CD4-positive, CD25-positive, alpha-beta regulatory T cell (primary cell): Measurements from ENCODE around the gene INPP5K. TPM values are rescaled to one million over a fixed set of nuclear protein-coding genes. Genes with fewer than 3 reads are reported as not detected.
A peak's percentile ranks its signal among the peaks of the same experiment; 100 is the strongest.
"Not testable (repeated sequence)": the region's sequence is repeated elsewhere in the genome, so short reads cannot be mapped to it uniquely, and the experiment has no call there.

Source experiments
- ATAC-seq, 2 donors: fragments of 150-1000 bp; cut with Tn5 transposase; one replicate each; pipeline ENCODE4 v1.10.0; 2021; ENCODE audit warnings: low read depth in 2 of 2, moderate number of reproducible peaks in 2 of 2, moderate library complexity in 1 of 2
- DNase-seq, 3 donors: peaks; one replicate each; pipeline versions ENCODE4 v3.0.0 to v3.0.0-alpha.2; 2012 to 2022; ENCODE audit warnings: mixed read lengths in 1 of 3
- H3K27ac ChIP-seq: one replicate; pipeline ENCODE4 v1.7.0; 2013; ENCODE audit warnings: mild to moderate bottlenecking, low read length; ENCODE audit not compliant: insufficient read depth, poor library complexity, severe bottlenecking
- H3K27me3 ChIP-seq: one replicate; pipeline ENCODE4 v1.7.0; 2013; ENCODE audit warnings: low read length; ENCODE audit not compliant: control insufficient read depth, insufficient read depth
- H3K36me3 ChIP-seq: one replicate; pipeline ENCODE4 v1.7.0; 2013; ENCODE audit warnings: mild to moderate bottlenecking, low read length, moderate library complexity; ENCODE audit not compliant: control insufficient read depth, insufficient read depth
- H3K4me1 ChIP-seq: 2 replicates; pipeline ENCODE4 v1.7.0; 2013; ENCODE audit warnings: mild to moderate bottlenecking, low read length; ENCODE audit not compliant: insufficient read depth, control insufficient read depth, poor library complexity, severe bottlenecking
- H3K4me3 ChIP-seq: one replicate; pipeline ENCODE4 v1.7.0; 2013; ENCODE audit warnings: low read depth, mild to moderate bottlenecking, low read length, moderate library complexity
- H3K9me3 ChIP-seq, 2 experiments: 1 replicate in 1 of 2; 2 replicates in 1 of 2; pipeline ENCODE4 v1.7.0; 2013; ENCODE audit warnings: low read length in 2 of 2, mild to moderate bottlenecking in 1 of 2, moderate library complexity in 1 of 2; ENCODE audit not compliant: control insufficient read depth in 2 of 2
- H3K27ac Mint-ChIP-seq, 3 donors: one replicate each; pipeline ENCODE4 v1.8.0; 2020 to 2022; ENCODE audit warnings: mild to moderate bottlenecking in 3 of 3, mixed read lengths in 3 of 3, moderate library complexity in 2 of 3
- H3K27me3 Mint-ChIP-seq: one replicate; pipeline ENCODE4 v1.8.0; 2022; ENCODE audit warnings: mild to moderate bottlenecking, mixed read lengths
- H3K36me3 Mint-ChIP-seq: one replicate; pipeline ENCODE4 v1.8.0; 2020; ENCODE audit warnings: mixed read lengths
- H3K4me1 Mint-ChIP-seq, 4 donors: one replicate each; pipeline ENCODE4 v1.8.0; 2020 to 2022; ENCODE audit warnings: mixed read lengths in 4 of 4, mild to moderate bottlenecking in 1 of 4
- H3K4me3 Mint-ChIP-seq, 4 donors: one replicate each; pipeline ENCODE4 v1.8.0; 2020 to 2022; ENCODE audit warnings: mild to moderate bottlenecking in 4 of 4, mixed read lengths in 4 of 4, moderate library complexity in 3 of 4
- H3K9me3 Mint-ChIP-seq, 7 donors: one replicate each; pipeline ENCODE4 v1.8.0; 2020 to 2022; ENCODE audit warnings: mixed read lengths in 7 of 7, mild to moderate bottlenecking in 3 of 7, moderate library complexity in 2 of 7
- polyA plus RNA-seq, 4 donors: library from polyadenylated mRNA; unstranded; fragments of 300-500 nt; fragmentation: Illumina TruSeq; gene quantifications; one replicate each; pipeline ENCODE4 v1.2.3, GENCODE V29; 2021
- total RNA-seq: library from RNA; stranded (reverse); gene quantifications from one replicate; pipeline ENCODE4 v1.2.3, GENCODE V29; 2022

The INPP5K gene
- total and polyA plus RNA-seq, 5 donors from 2014 or later: 115 to 193 (median 126) TPM

DNA sequence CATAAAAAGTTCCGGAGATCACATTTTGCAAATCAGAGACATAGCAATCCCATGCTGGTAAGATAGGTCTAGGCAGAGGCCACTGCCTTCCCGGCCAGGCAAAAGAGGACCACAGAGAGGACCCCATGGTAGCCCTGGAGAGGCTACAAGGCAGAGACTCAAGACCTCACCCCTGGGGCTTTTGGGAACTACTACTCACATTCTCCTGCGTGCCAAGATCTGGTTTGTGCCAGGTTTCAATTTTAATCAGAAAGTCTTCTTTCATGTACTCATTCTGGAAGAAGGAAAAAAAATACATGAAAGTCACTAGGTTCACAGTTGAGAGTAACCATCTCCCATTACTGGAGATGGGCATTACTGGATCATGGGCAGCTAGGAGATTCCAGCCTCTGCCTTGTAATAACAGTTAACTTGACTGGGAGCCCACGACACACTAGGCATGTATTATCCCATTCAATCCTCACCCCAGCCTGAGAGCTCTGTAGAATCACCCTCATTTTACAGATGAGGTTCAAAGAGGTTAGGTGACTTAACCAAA is 25.0 kb upstream of the INPP5K start:
- no peaks in the 10 kb centered on the region for H3K27me3 ChIP-seq
- Mint-ChIP-seq H3K36me3 (peaks cover 37% of the 10 kb centered on the region), H3K27ac (peak overlapping the region in 1 of 3 donors; percentile 20), H3K27me3 (no peaks in the 10 kb centered on the region), H3K4me3 (no peak overlapping the region), H3K4me1 (peaks cover 0 to 2% (median 0%) of the 10 kb centered on the region in 4 donors), H3K9me3 (no peaks in the 10 kb centered on the region)
- H3K4me3 ChIP-seq: no peak overlapping the region
- H3K36me3 ChIP-seq: peaks cover 51% of the 10 kb centered on the region
- DNase-seq: no peak
- no peak overlapping the region for H3K27ac ChIP-seq
- ATAC-seq: no peak
- H3K4me1 ChIP-seq: no peaks in the 10 kb centered on the region
- H3K9me3 ChIP-seq: no peaks in the 10 kb centered on the region

DNA sequence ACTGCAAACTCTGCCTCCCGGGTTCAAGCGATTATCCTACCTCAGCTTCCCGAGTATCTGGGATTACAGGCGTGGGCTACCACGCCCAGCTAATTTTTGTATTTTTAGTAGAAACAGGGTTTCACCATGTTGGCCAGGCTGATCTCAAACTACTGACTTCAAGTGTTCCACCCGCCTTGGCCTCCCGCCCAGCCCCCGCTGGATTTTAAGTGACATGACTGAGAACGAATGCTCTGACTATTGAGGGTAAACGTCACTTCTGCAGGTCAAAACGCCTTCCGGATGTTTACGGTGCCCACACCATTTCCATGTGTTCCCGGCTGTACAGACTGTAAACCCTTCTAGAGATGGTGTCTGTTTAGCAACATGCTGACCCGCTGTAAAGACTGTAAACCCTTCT is 23.4 kb upstream of the INPP5K start:
- H3K36me3 Mint-ChIP-seq: peaks cover 37% of the 10 kb centered on the region
- no peak overlapping the region for H3K4me3 Mint-ChIP-seq
- no peaks in the 10 kb centered on the region for H3K27me3 Mint-ChIP-seq

DNA sequence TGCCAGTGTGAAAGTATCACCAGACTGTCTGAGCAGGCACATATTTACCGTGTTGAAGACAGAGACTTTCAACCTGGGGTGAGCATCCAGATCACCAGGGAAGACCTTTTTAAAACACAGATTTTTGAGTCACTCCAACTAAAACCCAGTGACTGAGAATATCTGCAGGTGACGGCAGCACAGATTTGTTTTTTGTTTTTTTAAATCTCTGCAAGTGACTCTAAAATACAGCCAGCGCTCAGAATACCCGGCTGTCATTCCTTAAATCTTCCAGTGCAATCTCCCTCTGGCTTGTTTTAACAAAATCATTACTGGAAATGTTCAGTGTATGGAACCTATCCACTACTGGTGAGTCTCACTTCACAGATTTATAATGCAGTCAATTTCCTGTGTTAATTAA is 19.3 kb upstream of the INPP5K start:
- H3K9me3 ChIP-seq: no peaks in the 10 kb centered on the region
- ATAC-seq (no peak), DNase-seq (no peak)
- Mint-ChIP-seq H3K27me3 (no peaks in the 10 kb centered on the region), H3K4me1 (peaks cover 0 to 2% (median 0%) of the 10 kb centered on the region in 4 donors), H3K9me3 (no peaks in the 10 kb centered on the region), H3K27ac (no peak overlapping the region), H3K4me3 (no peak overlapping the region), H3K36me3 (peaks cover 31% of the 10 kb centered on the region)
- no peak overlapping the region for H3K4me3 ChIP-seq
- no peak overlapping the region for H3K27ac ChIP-seq
- peaks cover 50% of the 10 kb centered on the region for H3K36me3 ChIP-seq
- no peaks in the 10 kb centered on the region for H3K27me3 ChIP-seq
- H3K4me1 ChIP-seq: no peaks in the 10 kb centered on the region

More for the DNA sequence above, 23.4 kb upstream of the INPP5K start:
- H3K4me1 Mint-ChIP-seq: peaks cover 0 to 2% (median 0%) of the 10 kb centered on the region in 4 donors
- Histone ChIP-seq H3K36me3 (peaks cover 54% of the 10 kb centered on the region), H3K27ac (no peak overlapping the region), H3K4me1 (no peaks in the 10 kb centered on the region), H3K9me3 (no peaks in the 10 kb centered on the region), H3K4me3 (no peak overlapping the region), H3K27me3 (no peaks in the 10 kb centered on the region)
- H3K27ac Mint-ChIP-seq: peak overlapping the region in 1 of 3 donors; percentile 23
- DNase-seq (no peak), ATAC-seq (no peak)
- no peaks in the 10 kb centered on the region for H3K9me3 Mint-ChIP-seq

DNA sequence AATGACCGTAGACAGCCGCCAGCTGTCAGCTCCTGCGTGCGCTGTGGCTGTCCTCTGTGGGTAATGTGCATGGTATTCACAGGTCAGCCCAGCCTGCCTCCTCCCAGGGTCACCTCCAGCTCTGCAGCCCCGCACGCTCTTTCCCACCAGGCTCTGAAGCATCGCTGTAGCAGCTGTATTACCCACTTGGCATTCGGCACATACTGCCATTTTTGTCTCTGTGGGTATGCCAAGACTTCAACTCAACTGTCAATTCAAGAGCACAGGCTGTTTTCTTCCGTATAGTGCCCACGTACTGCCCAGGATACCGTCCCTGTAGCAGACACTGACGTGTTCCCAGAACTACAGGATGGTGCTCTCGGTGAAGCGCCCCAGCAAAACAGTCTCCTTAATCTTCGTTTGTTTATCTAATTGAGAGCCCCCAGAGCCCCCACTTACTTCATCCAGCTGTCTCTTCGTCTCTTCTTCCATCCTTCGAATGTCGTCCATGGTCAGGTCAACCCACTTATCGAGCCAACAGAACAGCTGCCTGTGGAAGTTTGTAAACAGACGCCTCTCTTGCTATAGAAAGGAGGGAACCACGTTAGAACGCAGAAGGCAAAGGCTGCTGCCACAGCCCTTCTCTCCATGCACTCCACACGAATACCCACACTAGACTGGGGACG is 17.4 kb upstream of the INPP5K start:
- peak overlapping the region in 1 of 4 donors; percentile 1 for H3K4me3 Mint-ChIP-seq
- peaks cover 0 to 3% (median under 1%) of the 10 kb centered on the region in 4 donors for H3K4me1 Mint-ChIP-seq
- peaks cover 38% of the 10 kb centered on the region for H3K36me3 ChIP-seq
- no peaks in the 10 kb centered on the region for H3K27me3 ChIP-seq
- no peaks in the 10 kb centered on the region for H3K4me1 ChIP-seq
- DNase-seq (no peak), ATAC-seq (no peak)
- H3K4me3 ChIP-seq: no peak overlapping the region
- H3K9me3 ChIP-seq: no peaks in the 10 kb centered on the region
- H3K27ac ChIP-seq: no peak overlapping the region
- H3K27ac Mint-ChIP-seq: peak overlapping the region in 2 of 3 donors; percentile 47 to 71
- no peaks in the 10 kb centered on the region for H3K9me3 Mint-ChIP-seq
- H3K27me3 Mint-ChIP-seq: no peaks in the 10 kb centered on the region
- peaks cover 28% of the 10 kb centered on the region for H3K36me3 Mint-ChIP-seq

GRCh38 chr17:1532836-1533602 is 16.6 kb upstream of the INPP5K start:
- H3K27ac Mint-ChIP-seq: peak overlapping the region in 2 of 3 donors; percentile 31 to 47
- Histone ChIP-seq H3K9me3 (no peaks in the 10 kb centered on the region), H3K27me3 (no peaks in the 10 kb centered on the region), H3K4me1 (no peaks in the 10 kb centered on the region), H3K36me3 (peaks cover 31% of the 10 kb centered on the region), H3K27ac (no peak overlapping the region), H3K4me3 (no peak overlapping the region)
- peaks cover 0 to 3% (median under 1%) of the 10 kb centered on the region in 4 donors for H3K4me1 Mint-ChIP-seq
- no peaks in the 10 kb centered on the region for H3K9me3 Mint-ChIP-seq
- ATAC-seq (peak; percentile 72 to 74), DNase-seq (peak; percentile 22 to 64 (median 51))
- H3K27me3 Mint-ChIP-seq: no peaks in the 10 kb centered on the region
- H3K36me3 Mint-ChIP-seq: peaks cover 26% of the 10 kb centered on the region
- no peak overlapping the region for H3K4me3 Mint-ChIP-seq

DNA sequence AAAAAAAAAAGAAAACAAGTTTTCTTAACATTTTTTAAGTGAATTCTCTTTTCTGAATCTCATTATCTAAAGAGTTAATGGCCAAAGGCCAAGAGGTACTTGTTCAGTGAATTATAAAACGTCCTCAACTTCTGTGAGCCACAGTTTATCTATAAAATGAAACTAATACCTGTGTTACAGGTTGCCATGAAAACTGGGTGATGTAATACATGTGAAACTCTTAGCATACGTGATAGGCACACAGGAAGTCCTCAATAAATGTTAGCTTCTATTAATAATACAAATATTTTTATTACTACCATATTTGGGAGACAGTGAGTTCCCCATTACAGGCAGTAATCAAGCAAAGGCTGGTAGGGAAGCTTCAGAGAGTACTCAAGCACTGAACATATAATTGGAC is 13.5 kb upstream of the INPP5K start:
- H3K4me1 ChIP-seq: peaks cover 11% of the 10 kb centered on the region
- DNase-seq (peak in 1 of 3 donors; percentile 35), ATAC-seq (no peak)
- H3K36me3 Mint-ChIP-seq: peaks cover 17% of the 10 kb centered on the region
- no peaks in the 10 kb centered on the region for H3K9me3 ChIP-seq
- H3K4me3 ChIP-seq: no peak overlapping the region
- H3K27me3 Mint-ChIP-seq: no peaks in the 10 kb centered on the region
- H3K4me1 Mint-ChIP-seq: peaks cover 0 to 23% (median 12%) of the 10 kb centered on the region in 4 donors
- H3K36me3 ChIP-seq: peaks cover 19% of the 10 kb centered on the region
- no peaks in the 10 kb centered on the region for H3K9me3 Mint-ChIP-seq
- no peak overlapping the region for H3K4me3 Mint-ChIP-seq
- H3K27ac Mint-ChIP-seq: peak overlapping the region in 2 of 3 donors; percentile 32 to 60
- H3K27ac ChIP-seq: peak overlapping the region; percentile 8
- no peaks in the 10 kb centered on the region for H3K27me3 ChIP-seq

GRCh38 chr17:1526876-1527275 is 10.5 kb upstream of the INPP5K start:
- not testable (repeated sequence) for H3K36me3 Mint-ChIP-seq, H3K4me3 ChIP-seq, H3K27me3 ChIP-seq, H3K9me3 Mint-ChIP-seq, H3K36me3 ChIP-seq, H3K27ac ChIP-seq, H3K9me3 ChIP-seq, H3K27me3 Mint-ChIP-seq
- peak in 1 of 3 donors; percentile 46 for DNase-seq
- Mint-ChIP-seq H3K27ac (peak overlapping the region; percentile 76 to 88 (median 81)), H3K4me3 (peak overlapping the region in 2 of 4 donors; percentile 15 to 43), H3K4me1 (peaks cover 0 to 23% (median 12%) of the 10 kb centered on the region in 4 donors)
- peak in 1 of 2 donors; percentile 58 for ATAC-seq
- H3K4me1 ChIP-seq: peaks cover 11% of the 10 kb centered on the region
